ENCODE data around the gene RLBP1. TPM values are rescaled to one million over a fixed set of nuclear protein-coding genes. Genes with fewer than 3 reads are reported as not detected.

RLBP1 gene
- total RNA-seq, 6 donors from 2014 or later, result not detected

- H3K27me3 ChIP-seq, result no peaks in the 10 kb centered on the region
- peaks cover 0 to 11% (median 6%) of the 10 kb centered on the region in 4 donors for H3K4me1 ChIP-seq
- no peaks in the 10 kb centered on the region for H3K9me3 ChIP-seq
- DNase-seq (no peak), ATAC-seq (ENCODE audit: low FRiP score in 2 of 2) (no peak)
- H3K4me3 ChIP-seq, result no peak overlapping the region
- no peak overlapping the region for H3K27ac ChIP-seq
- no peak for TF ChIP-seq CTCF (IDR thresholded peaks at IDR 0.05)
- TF ChIP-seq POLR2A (IDR thresholded peaks at IDR 0.05), result no peak
- no peak for TF ChIP-seq POLR2AphosphoS5 (IDR thresholded peaks at IDR 0.05)
- TF ChIP-seq EP300 (IDR thresholded peaks at IDR 0.05), result no peak
- 50 to 81% methylated on average over 5 of the region's 5 CpGs for WGBS, 2 donors
- peaks cover 15 to 55% (median 30%) of the 10 kb centered on the region in 4 donors for H3K36me3 ChIP-seq
Measured at GRCh38 chr15:89174476-89174875, 46.9 kb downstream of the RLBP1 start.

DNA sequence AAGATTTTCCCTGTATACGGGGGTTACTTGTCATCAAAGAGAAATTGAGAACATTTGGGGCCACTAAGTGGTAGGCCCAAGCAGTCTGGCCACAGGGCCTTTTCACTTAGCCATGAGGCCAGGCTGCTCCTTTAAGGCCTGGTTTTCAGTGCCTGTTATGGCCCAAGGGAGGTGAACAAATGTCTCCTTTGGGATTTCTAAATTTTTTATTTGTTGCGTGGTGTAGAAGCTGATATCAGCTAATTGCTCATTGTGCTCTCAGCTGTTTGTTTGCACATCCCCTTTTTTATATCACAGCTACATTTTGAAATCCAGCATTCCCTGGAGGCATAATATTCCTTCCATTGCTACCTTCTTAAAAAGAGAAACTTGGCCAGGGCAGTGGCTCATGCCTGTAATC is 48.5 kb downstream of the RLBP1 start:
- TF ChIP-seq POLR2AphosphoS5 (IDR thresholded peaks at IDR 0.05) (no peak), EP300 (IDR thresholded peaks at IDR 0.05) (no peak)
- WGBS, 2 donors, result 81 to 82% methylated on average over 2 of the region's 2 CpGs
- DNase-seq, result no peak
- no peaks in the 10 kb centered on the region for H3K27me3 ChIP-seq
- no peak overlapping the region for H3K4me3 ChIP-seq
- ATAC-seq (ENCODE audit: low FRiP score in 2 of 2), result no peak
- peaks cover 4 to 16% (median 9%) of the 10 kb centered on the region in 4 donors for H3K4me1 ChIP-seq
- no peaks in the 10 kb centered on the region for H3K9me3 ChIP-seq
- peaks cover 6 to 39% (median 16%) of the 10 kb centered on the region in 4 donors for H3K36me3 ChIP-seq
- H3K27ac ChIP-seq, result peak overlapping the region; percentile 2 to 37 (median 26)

DNA sequence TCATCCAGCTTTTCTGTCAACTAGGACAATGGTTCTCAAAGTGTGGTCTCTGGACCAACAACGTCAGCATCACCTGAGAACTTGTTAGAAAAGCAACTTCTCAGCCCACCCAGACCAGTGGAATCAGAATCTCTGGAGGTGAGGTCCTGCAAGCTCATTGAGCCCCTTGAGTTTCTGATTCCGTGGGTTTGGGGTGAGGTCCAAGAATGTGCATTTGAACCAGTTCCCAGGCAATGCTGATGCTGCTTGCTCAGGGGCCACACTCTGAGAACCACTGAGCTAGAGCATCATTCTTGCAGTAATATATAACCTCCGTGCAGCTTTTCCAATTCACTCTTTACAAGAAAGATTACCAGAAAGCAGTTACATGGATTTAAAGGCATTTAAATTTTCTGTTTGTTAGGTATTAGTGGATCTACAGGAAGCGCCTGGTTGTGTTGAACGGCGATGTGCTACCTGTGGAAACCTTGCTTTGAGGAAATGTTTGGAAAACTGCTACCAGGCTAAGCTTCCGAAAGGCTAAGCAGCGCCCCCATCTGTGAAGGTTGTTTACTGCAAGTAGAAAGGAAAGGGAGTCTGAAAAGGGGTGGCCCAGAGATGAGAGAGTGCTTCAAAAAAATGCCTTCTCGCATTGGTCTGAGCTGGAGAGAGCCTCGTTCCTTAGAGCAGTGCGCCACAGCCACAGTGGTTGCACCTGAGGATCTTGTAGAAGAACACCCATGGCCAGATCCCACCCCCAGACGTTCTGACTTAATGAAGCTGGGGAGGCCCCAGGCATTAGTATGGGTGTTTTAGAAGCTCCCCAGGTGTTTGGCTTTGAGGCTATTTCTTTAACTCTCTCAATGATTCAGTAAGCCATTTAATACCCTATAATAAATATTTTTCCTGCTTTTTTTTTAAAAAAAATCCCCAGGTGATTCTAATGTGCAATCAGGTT is 50.0 kb downstream of the RLBP1 start:
- TF ChIP-seq EP300 (IDR thresholded peaks at IDR 0.05) (no peak), CTCF (IDR thresholded peaks at IDR 0.05) (peak; percentile 46 to 75 (median 66))
- Histone ChIP-seq H3K4me1 (peaks cover 19 to 31% (median 23%) of the 10 kb centered on the region in 4 donors), H3K9me3 (no peaks in the 10 kb centered on the region), H3K27me3 (no peaks in the 10 kb centered on the region), H3K27ac (peak overlapping the region in 1 of 4 donors; percentile 31), H3K4me3 (no peak overlapping the region), H3K36me3 (peaks cover 6 to 27% (median 12%) of the 10 kb centered on the region in 4 donors)
- DNase-seq, result peak in 1 of 2 donors; percentile 77
- ATAC-seq (ENCODE audit: low FRiP score in 2 of 2), result peak; percentile 34 to 75
- 54 to 60% methylated on average over 11 to 12 of the region's 12 CpGs for WGBS, 2 donors

GRCh38 chr15:89170364-89170763 is 51.0 kb downstream of the RLBP1 start:
- DNase-seq (no peak), ATAC-seq (ENCODE audit: low FRiP score in 2 of 2) (no peak)
- H3K4me1 ChIP-seq, result peaks cover 26 to 41% (median 33%) of the 10 kb centered on the region in 4 donors
- WGBS, 2 donors, result 98 to 100% methylated on average over 3 of the region's 3 CpGs
- H3K27me3 ChIP-seq, result no peaks in the 10 kb centered on the region
- TF ChIP-seq CTCF (IDR thresholded peaks at IDR 0.05), result no peak
- TF ChIP-seq POLR2AphosphoS5 (IDR thresholded peaks at IDR 0.05), result no peak
- no peak for TF ChIP-seq EP300 (IDR thresholded peaks at IDR 0.05)
- no peak for TF ChIP-seq POLR2A (IDR thresholded peaks at IDR 0.05)
- peaks cover 0 to 17% (median 2%) of the 10 kb centered on the region in 4 donors for H3K36me3 ChIP-seq
- H3K27ac ChIP-seq, result no peak overlapping the region
- H3K4me3 ChIP-seq, result no peak overlapping the region
- no peaks in the 10 kb centered on the region for H3K9me3 ChIP-seq

- Histone ChIP-seq H3K9me3 (no peaks in the 10 kb centered on the region), H3K4me1 (peaks cover 26 to 40% (median 38%) of the 10 kb centered on the region in 4 donors), H3K27ac (peak overlapping the region; percentile 49 to 72 (median 57)), H3K36me3 (peaks cover 0 to 12% (median 1%) of the 10 kb centered on the region in 4 donors), H3K27me3 (no peaks in the 10 kb centered on the region), H3K4me3 (no peak overlapping the region)
- no peak for DNase-seq
- ATAC-seq (ENCODE audit: low FRiP score in 2 of 2), result no peak
- no peak for TF ChIP-seq POLR2A (IDR thresholded peaks at IDR 0.05)
- no peak for TF ChIP-seq EP300 (IDR thresholded peaks at IDR 0.05)
- no peak for TF ChIP-seq POLR2AphosphoS5 (IDR thresholded peaks at IDR 0.05)
- no peak for TF ChIP-seq CTCF (IDR thresholded peaks at IDR 0.05)
Measured at GRCh38 chr15:89168316-89168833, 53.0 kb downstream of the RLBP1 start.

Measured in upper lobe of left lung (tissue), 6 donors.